K562 (cell line): Measurements from ENCODE around the gene ENTREP1. TPM values are rescaled to one million over a fixed set of nuclear protein-coding genes. Genes with fewer than 3 reads are reported as not detected.

Source experiments
- ATAC-seq: fragments of 200-7000 bp; cut with Tn5 transposase; 3 replicates; pipeline ENCODE4 v1.9.1; 2020; ENCODE audit warnings: moderate library complexity
- BruUV-seq: library from RNA; stranded (reverse); fragments of 400-500 nt; replicated peaks from 2 replicates; lab custom pipeline; 2021; lab: Mats Ljungman, UMichigan
- CTCF ChIA-PET: fragments of 300-600 bp; formaldehyde crosslinking; extraction: SDS; loops from one replicate; lab custom pipeline; 2021; ENCODE audit warnings: low intra/inter-chr PET ratio; lab: Yijun Ruan, JAX
- POLR2A ChIA-PET: fragments of 300-600, 350-650 bp; sonication (Branson Sonifier 250); formaldehyde crosslinking; extraction: SDS; loops from one replicate; lab custom pipeline; 2021; ENCODE audit warnings: antibody characterized with exemption, inconsistent platforms; lab: Yijun Ruan, JAX
- DNase-seq, 4 experiments: peaks; one replicate each; pipeline versions ENCODE4 v3.0.0 to v3.0.0-alpha.2; 2011 to 2018; ENCODE audit warnings: low spot score in 3 of 4, mixed read lengths in 3 of 4; ENCODE audit errors: extremely low read depth in 1 of 4
- FAIRE-seq: peaks from 2 replicates; lab custom pipeline; 2011; peaks lifted over from hg19 to GRCh38; lab: Jason Lieb, UNC
- H2AFZ ChIP-seq: 2 replicates; pipeline ENCODE4 v1.6.0; 2011; ENCODE audit warnings: low read depth, low read length, control low read depth, inconsistent platforms
- H3K27ac ChIP-seq: fragments of 200-600 bp; 3 replicates; pipeline ENCODE4 v1.8.0; 2011; ENCODE audit warnings: low read depth, mild to moderate bottlenecking, control low read depth, inconsistent platforms, low read length, moderate library complexity, mixed read lengths; ENCODE audit errors: extremely low read depth
- H3K27me3 ChIP-seq, 2 experiments: fragments of 300-600 bp in 1 of 2; 2 replicates in 1 of 2; 3 replicates in 1 of 2; pipeline versions ENCODE4 v1.6.0 to v1.8.0; 2011; ENCODE audit warnings: inconsistent platforms in 2 of 2, low read length in 2 of 2, mild to moderate bottlenecking in 1 of 2, mixed read lengths in 1 of 2, moderate library complexity in 1 of 2; ENCODE audit not compliant: control insufficient read depth in 2 of 2, insufficient read depth in 2 of 2
- H3K36me3 ChIP-seq: fragments of 300-600 bp; 3 replicates; pipeline ENCODE4 v1.8.0; 2011; ENCODE audit warnings: mild to moderate bottlenecking, low read length, inconsistent platforms; ENCODE audit not compliant: control insufficient read depth, insufficient read depth
- H3K4me1 ChIP-seq, 2 experiments: fragments of 200-600 bp in 1 of 2; replicated peaks in 1 of 2; 2 replicates in 1 of 2; 3 replicates in 1 of 2; pipeline versions ENCODE4 v1.5.1 to v1.8.0; 2011; ENCODE audit warnings: inconsistent platforms in 2 of 2, low read length in 2 of 2, mild to moderate bottlenecking in 1 of 2, mixed read lengths in 1 of 2, moderate library complexity in 1 of 2; ENCODE audit not compliant: control insufficient read depth in 2 of 2, insufficient read depth in 2 of 2
- H3K4me2 ChIP-seq: 2 replicates; pipeline ENCODE4 v1.6.1; 2011; ENCODE audit warnings: low read length, control low read depth, inconsistent platforms, mixed read lengths; ENCODE audit not compliant: insufficient read depth
- H3K4me3 ChIP-seq: fragments of 200-600 bp; sonication (generic), shearing (Covaris generic); 2 replicates; pipeline ENCODE4 v1.5.1; 2016; ENCODE audit warnings: control low read depth, inconsistent platforms
- H3K79me2 ChIP-seq: fragments of 200-600 bp; 3 replicates; pipeline ENCODE4 v1.8.0; 2011; ENCODE audit warnings: low read length, inconsistent platforms; ENCODE audit not compliant: control insufficient read depth, insufficient read depth
- H3K9ac ChIP-seq, 2 experiments: 2 replicates each; pipeline versions ENCODE4 v1.6.0 to v1.6.1; 2011; ENCODE audit warnings: low read depth in 2 of 2, low read length in 2 of 2, control low read depth in 1 of 2, inconsistent platforms in 1 of 2, mild to moderate bottlenecking in 1 of 2, mixed read lengths in 1 of 2; ENCODE audit not compliant: insufficient read depth in 1 of 2
- H3K9me1 ChIP-seq: one replicate; pipeline ENCODE4 v1.6.0; 2011; ENCODE audit warnings: inconsistent platforms, mild to moderate bottlenecking, low read length, moderate library complexity; ENCODE audit not compliant: control insufficient read depth, insufficient read depth
- H3K9me3 ChIP-seq: replicated peaks from 2 replicates; pipeline ENCODE4 v1.5.1; 2011; ENCODE audit warnings: low read depth, low read length, inconsistent platforms; ENCODE audit not compliant: control insufficient read depth, insufficient read depth
- H4K20me1 ChIP-seq: replicated peaks from 2 replicates; pipeline ENCODE4 v1.6.1; 2011; ENCODE audit warnings: low read length, inconsistent platforms, mixed read lengths; ENCODE audit not compliant: control insufficient read depth, insufficient read depth
- EHMT2 ChIP-seq: fragments of 450-650 bp; IDR thresholded peaks from 2 replicates; pipeline ENCODE4 v1.6.1; 2018; ENCODE audit warnings: antibody characterized with exemption
- HNRNPUL1 ChIP-seq: fragments of 200-400 bp; formaldehyde crosslinking; IDR thresholded peaks from 2 replicates; pipeline ENCODE4 v1.6.1; 2017; ENCODE audit warnings: low read length
- MTF1 ChIP-seq: fragments of 250-450 bp; sonication (Bioruptor Pico); IDR thresholded peaks from 2 replicates; pipeline ENCODE4 v1.9.0; 2021; ENCODE audit warnings: moderate library complexity, mild to moderate bottlenecking, inconsistent platforms, borderline replicate concordance
- RERE ChIP-seq: sonication (generic); formaldehyde crosslinking; IDR thresholded peaks from 2 replicates; pipeline ENCODE4 v1.8.0; 2023; ENCODE audit warnings: missing genetic modification reagents, mild to moderate bottlenecking, borderline replicate concordance
- TCF3 ChIP-seq: sonication (generic); formaldehyde crosslinking; IDR thresholded peaks from 2 replicates; pipeline ENCODE4 v1.4.0; 2020; ENCODE audit warnings: mild to moderate bottlenecking, missing genetic modification reagents
- TCFL5 ChIP-seq: fragments of 250-450 bp; sonication (Bioruptor Pico); conservative IDR thresholded peaks from 2 replicates; pipeline ENCODE4 v1.6.1; 2021; ENCODE audit warnings: mild to moderate bottlenecking, moderate library complexity, matching md5 sums
- ZNF655 ChIP-seq: fragments of 250-450 bp; sonication (Bioruptor Pico); IDR thresholded peaks from 2 replicates; pipeline ENCODE4 v1.5.0; 2021
- ZNF695 ChIP-seq: fragments of 450-650 bp; formaldehyde crosslinking; IDR thresholded peaks from 2 replicates; pipeline ENCODE4 v1.4.0; 2020; ENCODE audit warnings: mild to moderate bottlenecking, moderate library complexity
- in situ Hi-C: fragments of 300-500 bp; cut with MboI; formaldehyde crosslinking; loops from 4 replicates; pipeline ENCODE4 v1.15.0; 2018; ENCODE audit warnings: inconsistent platforms, mixed read lengths
- intact Hi-C: fragments of 100-400 bp; cut with micrococcal nuclease; formaldehyde crosslinking; loops from 2 replicates; pipeline ENCODE4 v1.14.2; 2022
- polyA plus RNA-seq, 8 experiments: library from polyadenylated mRNA; depleted of rRNA in 4 of 8; stranded (reverse) in 5 of 8; unstranded in 3 of 8; fragments of >200 nt; fragmentation: Nextera tagmentation in 2 of 8; fragmentation: Illumina TruSeq in 1 of 8; extraction: Ambion mirVana in 2 of 8; extraction: Trizol in 1 of 8; gene quantifications; 2 replicates each; pipeline versions ENCODE4 v1.2.1 to v1.2.3, GENCODE V29; 2011 to 2014; ENCODE audit warnings: inconsistent platforms in 1 of 8, missing spikeins in 1 of 8
- total RNA-seq, 7 experiments: library from RNA; depleted of rRNA in 6 of 7; stranded (reverse); fragments of >200 nt in 6 of 7; fragmentation: Illumina TruSeq in 2 of 7; extraction: Trizol in 2 of 7; gene quantifications; 2 replicates each; pipeline versions ENCODE4 v1.2.1 to v1.2.3, GENCODE V29; 2011 to 2021; ENCODE audit warnings: low replicate concordance in 1 of 7
- TF ChIP-seq, protein P1 (sequence below): sonication (generic); formaldehyde crosslinking; IDR thresholded peaks from 2 replicates; pipeline ENCODE4 v1.8.1; 2023; ENCODE audit warnings: mild to moderate bottlenecking, missing genetic modification reagents, moderate library complexity
- TF ChIP-seq, protein P2 (sequence below): fragments of 450-650 bp; IDR thresholded peaks from 2 replicates; pipeline ENCODE4 v1.6.1; 2016; ENCODE audit warnings: borderline replicate concordance

The ENTREP1 gene
- total and polyA plus RNA-seq, 9 of the 15 experiments (the other 6 are each of a cell fraction or from before 2014, with no cell fraction given) = not detected

DNA sequence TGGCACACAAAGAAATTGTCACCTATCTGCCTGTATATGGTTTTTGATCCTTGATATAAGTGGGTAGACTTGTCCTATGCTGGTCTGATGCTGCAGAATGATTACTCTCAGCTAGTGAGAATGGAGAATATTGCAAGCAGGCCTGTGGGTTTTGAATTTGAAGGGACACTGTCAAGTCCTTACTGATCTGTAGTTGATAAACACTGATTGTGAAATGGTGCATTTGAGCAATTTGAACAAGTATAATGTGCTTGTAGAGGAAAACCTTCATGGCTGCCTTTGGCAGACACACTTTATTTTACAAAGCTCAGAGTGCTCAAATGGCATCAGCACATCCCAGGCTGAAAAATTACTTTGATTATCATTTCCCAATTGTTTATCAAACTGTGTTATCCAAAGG is 9.3 kb downstream of the ENTREP1 start:
- Histone ChIP-seq H4K20me1 (no peaks in the 10 kb centered on the region), H3K27me3 (peaks cover 0 to 4% of the 10 kb centered on the region in 2 experiments; a peak in 2 of 5 replicates), H2AFZ (no peak overlapping the region), H3K9ac (no peak overlapping the region), H3K9me3 (no peaks in the 10 kb centered on the region), H3K27ac (no peak overlapping the region), H3K79me2 (no peaks in the 10 kb centered on the region), H3K36me3 (no peaks in the 10 kb centered on the region), H3K9me1 (no peaks in the 10 kb centered on the region), H3K4me3 (no peak overlapping the region), H3K4me2 (no peak overlapping the region), H3K4me1 (no peaks in the 10 kb centered on the region)
- FAIRE-seq (no peak), DNase-seq (no peak), ATAC-seq (no peak)
- no peak for TF ChIP-seq EHMT2
- TF ChIP-seq, protein P1, sequence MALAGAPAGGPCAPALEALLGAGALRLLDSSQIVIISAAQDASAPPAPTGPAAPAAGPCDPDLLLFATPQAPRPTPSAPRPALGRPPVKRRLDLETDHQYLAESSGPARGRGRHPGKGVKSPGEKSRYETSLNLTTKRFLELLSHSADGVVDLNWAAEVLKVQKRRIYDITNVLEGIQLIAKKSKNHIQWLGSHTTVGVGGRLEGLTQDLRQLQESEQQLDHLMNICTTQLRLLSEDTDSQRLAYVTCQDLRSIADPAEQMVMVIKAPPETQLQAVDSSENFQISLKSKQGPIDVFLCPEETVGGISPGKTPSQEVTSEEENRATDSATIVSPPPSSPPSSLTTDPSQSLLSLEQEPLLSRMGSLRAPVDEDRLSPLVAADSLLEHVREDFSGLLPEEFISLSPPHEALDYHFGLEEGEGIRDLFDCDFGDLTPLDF (CRISPR knock-in tag) = no peak
- no peak for TF ChIP-seq RERE (CRISPR knock-in tag)
- TF ChIP-seq MTF1 (CRISPR knock-in tag) = no peak
- TF ChIP-seq TCF3 (CRISPR knock-in tag) = no peak
- no peak for TF ChIP-seq ZNF655 (CRISPR knock-in tag)
- TF ChIP-seq ZNF695 (CRISPR knock-in tag) = no peak
- TF ChIP-seq HNRNPUL1 = no peak
- TF ChIP-seq TCFL5 (CRISPR knock-in tag) = no peak
- TF ChIP-seq, protein P2, sequence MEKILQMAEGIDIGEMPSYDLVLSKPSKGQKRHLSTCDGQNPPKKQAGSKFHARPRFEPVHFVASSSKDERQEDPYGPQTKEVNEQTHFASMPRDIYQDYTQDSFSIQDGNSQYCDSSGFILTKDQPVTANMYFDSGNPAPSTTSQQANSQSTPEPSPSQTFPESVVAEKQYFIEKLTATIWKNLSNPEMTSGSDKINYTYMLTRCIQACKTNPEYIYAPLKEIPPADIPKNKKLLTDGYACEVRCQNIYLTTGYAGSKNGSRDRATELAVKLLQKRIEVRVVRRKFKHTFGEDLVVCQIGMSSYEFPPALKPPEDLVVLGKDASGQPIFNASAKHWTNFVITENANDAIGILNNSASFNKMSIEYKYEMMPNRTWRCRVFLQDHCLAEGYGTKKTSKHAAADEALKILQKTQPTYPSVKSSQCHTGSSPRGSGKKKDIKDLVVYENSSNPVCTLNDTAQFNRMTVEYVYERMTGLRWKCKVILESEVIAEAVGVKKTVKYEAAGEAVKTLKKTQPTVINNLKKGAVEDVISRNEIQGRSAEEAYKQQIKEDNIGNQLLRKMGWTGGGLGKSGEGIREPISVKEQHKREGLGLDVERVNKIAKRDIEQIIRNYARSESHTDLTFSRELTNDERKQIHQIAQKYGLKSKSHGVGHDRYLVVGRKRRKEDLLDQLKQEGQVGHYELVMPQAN = no peak
- ChIA-PET POLR2A (no interaction called here), CTCF (no interaction called here)
- in situ Hi-C loops = no loop called here
- intact Hi-C loops = no loop called here
- no TSS peak for BruUV-seq
